WTC11 (cell line): ENCODE measurements around the gene CPO.

Experiments used
- ATF6 ChIP-seq: sonication (generic); formaldehyde crosslinking; IDR thresholded peaks from 2 replicates; pipeline ENCODE4 v1.8.1; 2023; ENCODE audit warnings: mild to moderate bottlenecking, missing genetic modification reagents
- CTCF ChIP-seq: fragments of 200-600 bp; IDR thresholded peaks from 2 replicates; pipeline ENCODE4 v1.8.0; 2022; ENCODE audit warnings: antibody characterized with exemption
- TF ChIP-seq, protein P1 (sequence below): sonication (generic); formaldehyde crosslinking; IDR thresholded peaks from 2 replicates; pipeline ENCODE4 v1.8.1; 2023; ENCODE audit warnings: mild to moderate bottlenecking, missing genetic modification reagents, borderline replicate concordance

GRCh38 chr2:206921529-206921928 is 17.8 kb upstream of the CPO start:
- TF ChIP-seq CTCF = no peak
- no peak for TF ChIP-seq ATF6
- TF ChIP-seq, protein P1, sequence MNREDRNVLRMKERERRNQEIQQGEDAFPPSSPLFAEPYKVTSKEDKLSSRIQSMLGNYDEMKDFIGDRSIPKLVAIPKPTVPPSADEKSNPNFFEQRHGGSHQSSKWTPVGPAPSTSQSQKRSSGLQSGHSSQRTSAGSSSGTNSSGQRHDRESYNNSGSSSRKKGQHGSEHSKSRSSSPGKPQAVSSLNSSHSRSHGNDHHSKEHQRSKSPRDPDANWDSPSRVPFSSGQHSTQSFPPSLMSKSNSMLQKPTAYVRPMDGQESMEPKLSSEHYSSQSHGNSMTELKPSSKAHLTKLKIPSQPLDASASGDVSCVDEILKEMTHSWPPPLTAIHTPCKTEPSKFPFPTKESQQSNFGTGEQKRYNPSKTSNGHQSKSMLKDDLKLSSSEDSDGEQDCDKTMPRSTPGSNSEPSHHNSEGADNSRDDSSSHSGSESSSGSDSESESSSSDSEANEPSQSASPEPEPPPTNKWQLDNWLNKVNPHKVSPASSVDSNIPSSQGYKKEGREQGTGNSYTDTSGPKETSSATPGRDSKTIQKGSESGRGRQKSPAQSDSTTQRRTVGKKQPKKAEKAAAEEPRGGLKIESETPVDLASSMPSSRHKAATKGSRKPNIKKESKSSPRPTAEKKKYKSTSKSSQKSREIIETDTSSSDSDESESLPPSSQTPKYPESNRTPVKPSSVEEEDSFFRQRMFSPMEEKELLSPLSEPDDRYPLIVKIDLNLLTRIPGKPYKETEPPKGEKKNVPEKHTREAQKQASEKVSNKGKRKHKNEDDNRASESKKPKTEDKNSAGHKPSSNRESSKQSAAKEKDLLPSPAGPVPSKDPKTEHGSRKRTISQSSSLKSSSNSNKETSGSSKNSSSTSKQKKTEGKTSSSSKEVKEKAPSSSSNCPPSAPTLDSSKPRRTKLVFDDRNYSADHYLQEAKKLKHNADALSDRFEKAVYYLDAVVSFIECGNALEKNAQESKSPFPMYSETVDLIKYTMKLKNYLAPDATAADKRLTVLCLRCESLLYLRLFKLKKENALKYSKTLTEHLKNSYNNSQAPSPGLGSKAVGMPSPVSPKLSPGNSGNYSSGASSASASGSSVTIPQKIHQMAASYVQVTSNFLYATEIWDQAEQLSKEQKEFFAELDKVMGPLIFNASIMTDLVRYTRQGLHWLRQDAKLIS (CRISPR knock-in tag) = no peak
